Suprapubic skin (tissue), 4 donors: ENCODE data around the gene DCAF8L2. TPM values are rescaled to one million over a fixed set of nuclear protein-coding genes. Genes with fewer than 3 reads are reported as not detected.

Source experiments
- DNase-seq, 2 donors: peaks; one replicate each; pipeline ENCODE4 v3.0.0-alpha.2; 2019; ENCODE audit warnings: low spot score in 2 of 2
- H3K27ac ChIP-seq: fragments of 200-600 bp; sonication (generic); one replicate; pipeline ENCODE4 v1.5.1; 2019
- H3K27me3 ChIP-seq: fragments of 200-600 bp; sonication (generic); one replicate; pipeline ENCODE4 v1.5.1; 2019
- H3K36me3 ChIP-seq: fragments of 200-600 bp; sonication (generic); one replicate; pipeline ENCODE4 v1.5.1; 2019
- H3K4me1 ChIP-seq: fragments of 200-600 bp; sonication (generic); one replicate; pipeline ENCODE4 v1.5.1; 2019
- H3K4me3 ChIP-seq: fragments of 200-600 bp; sonication (generic); one replicate; pipeline ENCODE4 v1.5.1; 2019; ENCODE audit warnings: mild to moderate bottlenecking
- H3K9me3 ChIP-seq: fragments of 200-600 bp; sonication (generic); one replicate; pipeline ENCODE4 v1.5.1; 2019
- CTCF ChIP-seq, 2 donors: fragments of 200-600 bp in 1 of 2; fragments of 450-650 bp in 1 of 2; sonication (generic) in 1 of 2; IDR thresholded peaks; one replicate each; pipeline ENCODE4 v1.5.1; 2016 to 2019; ENCODE audit warnings: antibody characterized with exemption in 2 of 2, mild to moderate bottlenecking in 1 of 2, moderate library complexity in 1 of 2
- EP300 ChIP-seq: sonication (generic); formaldehyde crosslinking; IDR thresholded peaks from one replicate; pipeline ENCODE4 v1.6.1; 2017; ENCODE audit warnings: antibody characterized with exemption
- POLR2A ChIP-seq, 2 donors: fragments of 450-650 bp; IDR thresholded peaks; one replicate each; pipeline ENCODE4 v1.6.1; 2017; ENCODE audit warnings: antibody characterized with exemption in 2 of 2, mild to moderate bottlenecking in 2 of 2, moderate library complexity in 2 of 2
- POLR2AphosphoS5 ChIP-seq, 3 donors: sonication (generic); formaldehyde crosslinking; IDR thresholded peaks; one replicate each; pipeline ENCODE4 v1.6.1; 2017; ENCODE audit warnings: antibody characterized with exemption in 3 of 3
- WGBS: methylation state at CpG from one replicate; pipeline ENCODE4 v1.1.5; 2018; 5-methylcytosine and 5-hydroxymethylcytosine counted together
- total RNA-seq, 4 donors: library from RNA; depleted of rRNA; stranded (reverse); fragments of >200 nt; gene quantifications; one replicate each; pipeline ENCODE4 v1.1.0, GENCODE V29; 2016

DCAF8L2 gene
- total RNA-seq, 4 donors from 2014 or later: not detected

GRCh38 chrX:27571164-27571563 lies 19.0 kb upstream of the DCAF8L2 start:
- Histone ChIP-seq H3K4me3 (no peak overlapping the region), H3K9me3 (no peaks in the 10 kb centered on the region), H3K36me3 (no peaks in the 10 kb centered on the region), H3K27ac (no peak overlapping the region), H3K27me3 (no peaks in the 10 kb centered on the region), H3K4me1 (no peaks in the 10 kb centered on the region)
- no peak for TF ChIP-seq POLR2AphosphoS5 (IDR thresholded peaks at IDR 0.05)
- TF ChIP-seq POLR2A (IDR thresholded peaks at IDR 0.05): no peak
- no peak for TF ChIP-seq EP300
- no peak for TF ChIP-seq CTCF (IDR thresholded peaks at IDR 0.05)
- no peak for DNase-seq
- 75% methylated on average over 2 of the region's 2 CpGs for WGBS

GRCh38 chrX:27575565-27575964 lies 14.6 kb upstream of the DCAF8L2 start:
- no peak overlapping the region for H3K27ac ChIP-seq
- H3K36me3 ChIP-seq: no peaks in the 10 kb centered on the region
- H3K4me1 ChIP-seq: no peaks in the 10 kb centered on the region
- no peaks in the 10 kb centered on the region for H3K27me3 ChIP-seq
- H3K9me3 ChIP-seq: no peaks in the 10 kb centered on the region
- TF ChIP-seq EP300 (no peak), POLR2A (IDR thresholded peaks at IDR 0.05) (no peak), CTCF (IDR thresholded peaks at IDR 0.05) (no peak)
- no peak for DNase-seq
- no peak overlapping the region for H3K4me3 ChIP-seq

GRCh38 chrX:27583976-27584375 lies 6.2 kb upstream of the DCAF8L2 start:
- no peaks in the 10 kb centered on the region for H3K4me1 ChIP-seq
- H3K4me3 ChIP-seq: no peak overlapping the region
- H3K9me3 ChIP-seq: no peaks in the 10 kb centered on the region
- H3K27ac ChIP-seq: no peak overlapping the region
- no peaks in the 10 kb centered on the region for H3K27me3 ChIP-seq
- 55% methylated on average over 1 of the region's 1 CpG for WGBS
- DNase-seq: no peak
- H3K36me3 ChIP-seq: no peaks in the 10 kb centered on the region
- no peak for TF ChIP-seq EP300
- TF ChIP-seq POLR2A (IDR thresholded peaks at IDR 0.05): no peak
- TF ChIP-seq POLR2AphosphoS5 (IDR thresholded peaks at IDR 0.05): no peak
- TF ChIP-seq CTCF (IDR thresholded peaks at IDR 0.05): no peak

GRCh38 chrX:27591938-27592337 lies 1.8 kb downstream of the DCAF8L2 start:
- Histone ChIP-seq H3K27ac (no peak overlapping the region), H3K4me1 (no peaks in the 10 kb centered on the region), H3K4me3 (no peak overlapping the region), H3K36me3 (no peaks in the 10 kb centered on the region), H3K27me3 (no peaks in the 10 kb centered on the region), H3K9me3 (no peaks in the 10 kb centered on the region)
- WGBS: 77% methylated on average over 7 of the region's 15 CpGs
- DNase-seq: no peak
- TF ChIP-seq POLR2A (IDR thresholded peaks at IDR 0.05) (no peak), POLR2AphosphoS5 (IDR thresholded peaks at IDR 0.05) (no peak), EP300 (no peak), CTCF (IDR thresholded peaks at IDR 0.05) (no peak)

- Histone ChIP-seq H3K27me3 (no peaks in the 10 kb centered on the region), H3K4me3 (no peak overlapping the region), H3K4me1 (no peaks in the 10 kb centered on the region), H3K36me3 (no peaks in the 10 kb centered on the region), H3K9me3 (no peaks in the 10 kb centered on the region), H3K27ac (no peak overlapping the region)
- 68% methylated on average over 2 of the region's 2 CpGs for WGBS
- TF ChIP-seq EP300 (no peak), POLR2AphosphoS5 (IDR thresholded peaks at IDR 0.05) (no peak), CTCF (IDR thresholded peaks at IDR 0.05) (no peak), POLR2A (IDR thresholded peaks at IDR 0.05) (no peak)
- no peak for DNase-seq
These were observed 7.4 kb downstream of the DCAF8L2 start for GRCh38 chrX:27597508-27597907.
